ENCODE results near the gene ROCK2.

The ROCK2 gene

GRCh38 chr2:11155381-11156035, 188.9 kb downstream of the ROCK2 start, which contains the start of gene SLC66A3 (continued):
- TF ChIP-seq KLF8 (tag by site-specific recombination; IDR thresholded peaks at IDR 0.05) (peak; percentile 13; the same call in 1 of the 2 replicates), ZNF354C (tag by site-specific recombination; IDR thresholded peaks at IDR 0.05; ENCODE audit: borderline replicate concordance, low read depth) (no peak), ZIC2 (tag by site-specific recombination; IDR thresholded peaks at IDR 0.05) (peak; percentile 89), SETDB1 (IDR thresholded peaks at IDR 0.05; ENCODE audit: insufficient read length, low read length) (no peak)

- Histone ChIP-seq H3K4me3 (ENCODE audit: low read depth, low read length) (peak overlapping the region; percentile 35), H3K9me3 (ENCODE audit: control insufficient read depth, insufficient read depth, low read depth, low read length) (no peaks in the 10 kb centered on the region), H3K36me3 (ENCODE audit: control insufficient read depth in 2 of 2, insufficient read depth in 1 of 2, low read length in 2 of 2) (no peaks in the 10 kb centered on the region), H3K4me1 (ENCODE audit: control insufficient read depth, insufficient read depth, low read length) (no peaks in the 10 kb centered on the region), H3K27ac (ENCODE audit: extremely low read depth, low read depth, low read length) (peak overlapping the region; percentile 49; the same call in 1 of the 2 replicates)
- ChIA-PET CTCF (no interaction called here), POLR2A (interaction anchor here (0.6 to 1.2 kb wide), 8 partner anchors 22 to 430 kb away, joined by 3 to 8 read pairs (median 4); partner anchors contain the start of gene ROCK2)
- TF ChIP-seq ZBTB26 (tag by site-specific recombination; optimal IDR thresholded peaks at IDR 0.05) (no peak), ZNF596 (tag by site-specific recombination; IDR thresholded peaks at IDR 0.05) (no peak), ZFHX2 (tag by site-specific recombination; conservative IDR thresholded peaks at IDR 0.05) (no peak), KLF1 (tag by site-specific recombination; IDR thresholded peaks at IDR 0.05) (peak; percentile 54), ZXDB (tag by site-specific recombination; IDR thresholded peaks at IDR 0.05) (0 out of 2 replicates have a peak, but pooled peaks have one; percentile 24), ZNF335 (tag by site-specific recombination; conservative IDR thresholded peaks at IDR 0.05) (0 out of 2 replicates have a peak, but pooled peaks have one; percentile 7), ZNF704 (tag by site-specific recombination; IDR thresholded peaks at IDR 0.05) (no peak), SP3 (tag by site-specific recombination; IDR thresholded peaks at IDR 0.05) (peak; percentile 36; the same call in 1 of the 2 replicates), ZNF341 (tag by site-specific recombination; IDR thresholded peaks at IDR 0.05; ENCODE audit: low read depth) (peak; percentile 92; the same call in 1 of the 2 replicates), KLF7 (tag by site-specific recombination; IDR thresholded peaks at IDR 0.05; ENCODE audit: borderline replicate concordance) (peak; percentile 48; the same call in 1 of the 2 replicates), ZNF555 (tag by site-specific recombination; conservative IDR thresholded peaks at IDR 0.05) (no peak), ZNF664 (tag by site-specific recombination; IDR thresholded peaks at IDR 0.05) (no peak), IKZF3 (tag by site-specific recombination; IDR thresholded peaks at IDR 0.05) (peak; percentile 57), ZNF747 (tag by site-specific recombination; IDR thresholded peaks at IDR 0.05) (no peak), OSR2 (tag by site-specific recombination; IDR thresholded peaks at IDR 0.05) (no peak), ZNF610 (tag by site-specific recombination; IDR thresholded peaks at IDR 0.05; ENCODE audit: borderline replicate concordance) (no peak), ZNF114 (tag by site-specific recombination; IDR thresholded peaks at IDR 0.05) (no peak), KLF8 (tag by site-specific recombination; IDR thresholded peaks at IDR 0.05) (0 out of 2 replicates have a peak, but pooled peaks have one; percentile 15)
These were observed 189.5 kb downstream of the ROCK2 start for GRCh38 chr2:11154923-11155380.

Measured in HEK293 (cell line).